ENCODE data around the gene FFAR4.

FFAR4 gene

GRCh38 chr10:93554760-93555432 is 11.6 kb upstream of the FFAR4 start:
- H3K36me3 ChIP-seq (replicated peaks), result no peaks in the 10 kb centered on the region
- in situ Hi-C loops (cut with MboI; ENCODE audit: low sequenced_read_pairs), result no loop called here
- H3K9me3 ChIP-seq, result no peaks in the 10 kb centered on the region
- no peaks in the 10 kb centered on the region for H3K27me3 ChIP-seq (ENCODE audit: low read depth)
- H3K4me3 ChIP-seq, result no peak overlapping the region
- DNase-seq (ENCODE audit: low spot score in 2 of 2), result peak; percentile 59 to 89
- no peaks in the 10 kb centered on the region for H3K4me1 ChIP-seq

- Histone ChIP-seq H3K27me3 (ENCODE audit: low read depth) (peaks cover 4% of the 10 kb centered on the region; the same call in 1 of the 2 replicates), H3K4me3 (no peak overlapping the region), H3K4me1 (no peaks in the 10 kb centered on the region), H3K9me3 (no peaks in the 10 kb centered on the region), H3K36me3 (replicated peaks) (no peaks in the 10 kb centered on the region)
- no peak for DNase-seq (ENCODE audit: low spot score in 2 of 2)
- in situ Hi-C loops (cut with MboI; ENCODE audit: low sequenced_read_pairs), result no loop called here
Observed at GRCh38 chr10:93559490-93559889, 7.0 kb upstream of the FFAR4 start.

GRCh38 chr10:93560541-93560940 is 5.9 kb upstream of the FFAR4 start:
- Histone ChIP-seq H3K9me3 (no peaks in the 10 kb centered on the region), H3K27me3 (ENCODE audit: low read depth) (peaks cover 4% of the 10 kb centered on the region; the same call in 1 of the 2 replicates), H3K36me3 (replicated peaks) (no peaks in the 10 kb centered on the region), H3K4me3 (no peak overlapping the region), H3K4me1 (no peaks in the 10 kb centered on the region)
- no peak for DNase-seq (ENCODE audit: low spot score in 2 of 2)
- in situ Hi-C loops (cut with MboI; ENCODE audit: low sequenced_read_pairs), result loop anchor here (10.0 kb wide), 1 partner anchor 114 kb away; no protein-coding TSS in a partner anchor

- no peaks in the 10 kb centered on the region for H3K4me1 ChIP-seq
- H3K9me3 ChIP-seq, result no peaks in the 10 kb centered on the region
- no peak for DNase-seq (ENCODE audit: low spot score in 2 of 2)
- in situ Hi-C loops (cut with MboI; ENCODE audit: low sequenced_read_pairs), result loop anchor here (10.0 kb wide), 1 partner anchor 109 kb away; no protein-coding TSS in a partner anchor
- H3K27me3 ChIP-seq (ENCODE audit: low read depth), result peaks cover 12% of the 10 kb centered on the region
- no peaks in the 10 kb centered on the region for H3K36me3 ChIP-seq (replicated peaks)
- H3K4me3 ChIP-seq, result no peak overlapping the region
Observed at GRCh38 chr10:93565446-93565845, 1.0 kb upstream of the FFAR4 start.

GRCh38 chr10:93567277-93568104 is 1.0 kb downstream of the FFAR4 start:
- H3K4me1 ChIP-seq, result no peaks in the 10 kb centered on the region
- no peaks in the 10 kb centered on the region for H3K9me3 ChIP-seq
- DNase-seq (ENCODE audit: low spot score in 2 of 2), result no peak
- in situ Hi-C loops (cut with MboI; ENCODE audit: low sequenced_read_pairs), result loop anchor here (10.0 kb wide), 1 partner anchor 107 kb away; no protein-coding TSS in a partner anchor
- peaks cover 23% of the 10 kb centered on the region for H3K27me3 ChIP-seq (ENCODE audit: low read depth)
- no peaks in the 10 kb centered on the region for H3K36me3 ChIP-seq (replicated peaks)
- H3K4me3 ChIP-seq, result no peak overlapping the region

- no peak for DNase-seq (ENCODE audit: low spot score in 2 of 2)
- in situ Hi-C loops (cut with MboI; ENCODE audit: low sequenced_read_pairs), result loop anchor here (10.0 kb wide), 1 partner anchor 107 kb away; no protein-coding TSS in a partner anchor
- Histone ChIP-seq H3K36me3 (replicated peaks) (no peaks in the 10 kb centered on the region), H3K4me1 (no peaks in the 10 kb centered on the region), H3K27me3 (ENCODE audit: low read depth) (peaks cover 27% of the 10 kb centered on the region), H3K9me3 (no peaks in the 10 kb centered on the region), H3K4me3 (no peak overlapping the region)
Observed at GRCh38 chr10:93568105-93568390, 1.6 kb downstream of the FFAR4 start.

GRCh38 chr10:93570383-93570782 is 3.9 kb downstream of the FFAR4 start:
- Histone ChIP-seq H3K4me1 (no peaks in the 10 kb centered on the region), H3K9me3 (no peaks in the 10 kb centered on the region), H3K4me3 (no peak overlapping the region), H3K36me3 (replicated peaks) (no peaks in the 10 kb centered on the region), H3K27me3 (ENCODE audit: low read depth) (peaks cover 34% of the 10 kb centered on the region)
- in situ Hi-C loops (cut with MboI; ENCODE audit: low sequenced_read_pairs), result no loop called here
- DNase-seq (ENCODE audit: low spot score in 2 of 2), result no peak

GRCh38 chr10:93572606-93573005 is 6.1 kb downstream of the FFAR4 start:
- H3K4me1 ChIP-seq, result no peaks in the 10 kb centered on the region
- no peak for DNase-seq (ENCODE audit: low spot score in 2 of 2)
- peaks cover 29% of the 10 kb centered on the region for H3K27me3 ChIP-seq (ENCODE audit: low read depth)
- in situ Hi-C loops (cut with MboI; ENCODE audit: low sequenced_read_pairs), result no loop called here
- H3K9me3 ChIP-seq, result no peaks in the 10 kb centered on the region
- no peak overlapping the region for H3K4me3 ChIP-seq
- H3K36me3 ChIP-seq (replicated peaks), result no peaks in the 10 kb centered on the region

GRCh38 chr10:93573051-93573909 is 6.8 kb downstream of the FFAR4 start:
- Histone ChIP-seq H3K9me3 (no peaks in the 10 kb centered on the region), H3K4me3 (no peak overlapping the region), H3K27me3 (ENCODE audit: low read depth) (peaks cover 29% of the 10 kb centered on the region), H3K4me1 (no peaks in the 10 kb centered on the region), H3K36me3 (replicated peaks) (no peaks in the 10 kb centered on the region)
- in situ Hi-C loops (cut with MboI; ENCODE audit: low sequenced_read_pairs), result no loop called here
- DNase-seq (ENCODE audit: low spot score in 2 of 2), result no peak

- H3K4me1 ChIP-seq, result no peaks in the 10 kb centered on the region
- in situ Hi-C loops (cut with MboI; ENCODE audit: low sequenced_read_pairs), result no loop called here
- peaks cover 29% of the 10 kb centered on the region for H3K27me3 ChIP-seq (ENCODE audit: low read depth)
- H3K36me3 ChIP-seq (replicated peaks), result no peaks in the 10 kb centered on the region
- H3K4me3 ChIP-seq, result no peak overlapping the region
- H3K9me3 ChIP-seq, result no peaks in the 10 kb centered on the region
- no peak for DNase-seq (ENCODE audit: low spot score in 2 of 2)
Observed at GRCh38 chr10:93573924-93574323, 7.5 kb downstream of the FFAR4 start.

GRCh38 chr10:93576888-93577287 is 10.4 kb downstream of the FFAR4 start:
- H3K27me3 ChIP-seq (ENCODE audit: low read depth), result peaks cover 22% of the 10 kb centered on the region
- no peak overlapping the region for H3K4me3 ChIP-seq
- in situ Hi-C loops (cut with MboI; ENCODE audit: low sequenced_read_pairs), result no loop called here
- no peak for DNase-seq (ENCODE audit: low spot score in 2 of 2)
- no peaks in the 10 kb centered on the region for H3K9me3 ChIP-seq
- H3K36me3 ChIP-seq (replicated peaks), result no peaks in the 10 kb centered on the region
- H3K4me1 ChIP-seq, result no peaks in the 10 kb centered on the region

- no peak overlapping the region for H3K4me3 ChIP-seq
- H3K4me1 ChIP-seq, result no peaks in the 10 kb centered on the region
- peaks cover 18% of the 10 kb centered on the region for H3K27me3 ChIP-seq (ENCODE audit: low read depth)
- H3K36me3 ChIP-seq (replicated peaks), result no peaks in the 10 kb centered on the region
- H3K9me3 ChIP-seq, result no peaks in the 10 kb centered on the region
- in situ Hi-C loops (cut with MboI; ENCODE audit: low sequenced_read_pairs), result no loop called here
- no peak for DNase-seq (ENCODE audit: low spot score in 2 of 2)
Observed at GRCh38 chr10:93577565-93577964, 11.1 kb downstream of the FFAR4 start.

GRCh38 chr10:93579089-93579488 is 12.6 kb downstream of the FFAR4 start:
- DNase-seq (ENCODE audit: low spot score in 2 of 2), result no peak
- Histone ChIP-seq H3K27me3 (ENCODE audit: low read depth) (peaks cover 9% of the 10 kb centered on the region; the same call in 1 of the 2 replicates), H3K4me3 (no peak overlapping the region), H3K36me3 (replicated peaks) (no peaks in the 10 kb centered on the region), H3K4me1 (no peaks in the 10 kb centered on the region), H3K9me3 (no peaks in the 10 kb centered on the region)
- in situ Hi-C loops (cut with MboI; ENCODE audit: low sequenced_read_pairs), result no loop called here

All from HAP-1 (cell line).